Endothelial cell of umbilical vein (primary cell): Measurements from ENCODE around the gene VAPB. TPM values are rescaled to one million over a fixed set of nuclear protein-coding genes. Genes with fewer than 3 reads are reported as not detected.

ENCODE experiments used
- BruUV-seq: library from RNA; stranded (reverse); fragments of 400-500 nt; replicated peaks from 2 replicates; lab custom pipeline; 2021; lab: Mats Ljungman, UMichigan
- CTCF ChIA-PET: fragments of 300-600, 350-600 bp; sonication (Branson Sonifier 250); formaldehyde crosslinking; loops from one replicate; lab custom pipeline; 2021; ENCODE audit warnings: antibody characterized with exemption, inconsistent platforms; lab: Charles Lee
- POLR2A ChIA-PET: fragments of 300-600, 350-600 bp; sonication (Branson Sonifier 250); formaldehyde crosslinking; loops from one replicate; lab custom pipeline; 2021; ENCODE audit warnings: antibody characterized with exemption, inconsistent platforms; lab: Charles Lee
- DNase-seq: peaks from one replicate; pipeline ENCODE4 v3.0.0-alpha.2; 2011; ENCODE audit warnings: low read depth, low spot score
- FAIRE-seq: peaks from 2 replicates; lab custom pipeline; 2011; peaks lifted over from hg19 to GRCh38; lab: Jason Lieb, UNC
- H2AFZ ChIP-seq: 2 replicates; pipeline ENCODE4 v1.6.0; 2012; ENCODE audit warnings: low read depth, low read length, control low read depth, inconsistent platforms
- H3K27ac ChIP-seq: 2 replicates; pipeline ENCODE4 v1.5.1; 2011; ENCODE audit warnings: low read depth, mild to moderate bottlenecking, control low read depth, low read length, moderate library complexity; ENCODE audit not compliant: insufficient read depth
- H3K27me3 ChIP-seq, 2 experiments: 2 replicates each; pipeline versions ENCODE4 v1.6.0 to v1.6.1; 2011; ENCODE audit warnings: low read length in 2 of 2, mixed read lengths in 1 of 2; ENCODE audit not compliant: control insufficient read depth in 2 of 2, insufficient read depth in 2 of 2
- H3K36me3 ChIP-seq, 2 experiments: 2 replicates in 1 of 2; 3 replicates in 1 of 2; pipeline ENCODE4 v1.5.1; 2011; ENCODE audit warnings: low read length in 2 of 2, mild to moderate bottlenecking in 1 of 2, moderate library complexity in 1 of 2; ENCODE audit not compliant: control insufficient read depth in 2 of 2, insufficient read depth in 2 of 2; ENCODE audit errors: extremely low read depth in 1 of 2
- H3K4me1 ChIP-seq: 3 replicates; pipeline ENCODE4 v1.5.1; 2011; ENCODE audit warnings: mild to moderate bottlenecking, low read length; ENCODE audit not compliant: control insufficient read depth, insufficient read depth; ENCODE audit errors: extremely low read depth
- H3K4me2 ChIP-seq: 2 replicates; pipeline ENCODE4 v1.6.1; 2011; ENCODE audit warnings: low read length, control low read depth, mixed read lengths; ENCODE audit not compliant: insufficient read depth
- H3K4me3 ChIP-seq, 3 experiments: fragments of 200-600 bp in 1 of 3; sonication (generic), shearing (Covaris generic) in 1 of 3; replicated peaks in 1 of 3; 2 replicates each; pipeline ENCODE4 v1.5.1; 2011 to 2016; ENCODE audit warnings: control low read depth in 3 of 3, low read length in 3 of 3, mild to moderate bottlenecking in 2 of 3, inconsistent platforms in 1 of 3, low read depth in 1 of 3, moderate library complexity in 1 of 3; ENCODE audit not compliant: insufficient read depth in 1 of 3
- H3K79me2 ChIP-seq: 2 replicates; pipeline ENCODE4 v1.6.0; 2012; ENCODE audit warnings: low read length, inconsistent platforms; ENCODE audit not compliant: control insufficient read depth, insufficient read depth
- H3K9ac ChIP-seq: replicated peaks from 2 replicates; pipeline ENCODE3; 2011; ENCODE audit warnings: low read length, control low read depth; ENCODE audit not compliant: insufficient read depth; ENCODE audit errors: extremely low read depth
- H3K9me1 ChIP-seq: replicated peaks from 3 replicates; pipeline ENCODE4 v1.6.0; 2011; ENCODE audit warnings: mild to moderate bottlenecking, low read length; ENCODE audit not compliant: control insufficient read depth, insufficient read depth; ENCODE audit errors: extremely low read depth
- H3K9me3 ChIP-seq: replicated peaks from 2 replicates; pipeline ENCODE4 v1.5.1; 2012; ENCODE audit warnings: low read length, inconsistent platforms; ENCODE audit not compliant: control insufficient read depth, insufficient read depth
- H4K20me1 ChIP-seq: replicated peaks from 2 replicates; pipeline ENCODE3; 2011; ENCODE audit warnings: mild to moderate bottlenecking, low read length; ENCODE audit not compliant: control insufficient read depth, insufficient read depth; ENCODE audit errors: extremely low read depth
- CTCF ChIP-seq, 2 donors: IDR thresholded peaks; 1 replicate in 1 of 2; 2 replicates in 1 of 2; pipeline ENCODE4 v1.5.1; 2011; ENCODE audit warnings: low read length in 2 of 2, mild to moderate bottlenecking in 2 of 2, moderate library complexity in 2 of 2, control low read depth in 1 of 2, inconsistent platforms in 1 of 2, low read depth in 1 of 2; ENCODE audit not compliant: insufficient read depth in 1 of 2; ENCODE audit errors: extremely low read depth in 1 of 2
- EZH2 ChIP-seq: IDR thresholded peaks from 2 replicates; pipeline ENCODE4 v1.6.1; 2012; ENCODE audit warnings: borderline replicate concordance, low read depth, mild to moderate bottlenecking, moderate library complexity, low read length, inconsistent platforms; ENCODE audit not compliant: severe bottlenecking
- FOS ChIP-seq: IDR thresholded peaks from 2 replicates; pipeline ENCODE4 v1.6.1; 2011; ENCODE audit warnings: mild to moderate bottlenecking, low read length, moderate library complexity, borderline replicate concordance; ENCODE audit not compliant: insufficient read depth
- GATA2 ChIP-seq: IDR thresholded peaks from 2 replicates; pipeline ENCODE4 v1.7.0; 2011; ENCODE audit warnings: low read depth, mild to moderate bottlenecking, moderate library complexity, mixed read lengths, low read length; ENCODE audit not compliant: insufficient read length, insufficient read depth
- JUN ChIP-seq: IDR thresholded peaks from 2 replicates; pipeline ENCODE4 v1.6.1; 2011; ENCODE audit warnings: borderline replicate concordance, low read depth; ENCODE audit not compliant: insufficient read length, insufficient read depth
- MYC ChIP-seq: IDR thresholded peaks from one replicate; pipeline ENCODE4 v1.6.1; 2011; ENCODE audit warnings: mild to moderate bottlenecking, low read depth, low read length
- POLR2AphosphoS5 ChIP-seq: IDR thresholded peaks from 2 replicates; pipeline ENCODE4 v1.6.1; 2012; ENCODE audit warnings: low read depth, mild to moderate bottlenecking, control low read depth, low read length, moderate library complexity; ENCODE audit not compliant: insufficient read depth
- dilution Hi-C: fragments of 300-500 bp; cut with MboI; formaldehyde crosslinking; loops from one replicate; pipeline ENCODE4 v1.15.0; 2019; ENCODE audit warnings: low sequenced_read_pairs; ENCODE audit not compliant: extremely low pct_ligation_motif_present
- intact Hi-C: fragments of 100-400 bp; cut with micrococcal nuclease; formaldehyde crosslinking; loops from one replicate; pipeline ENCODE4 v1.10.0; 2022
- polyA plus RNA-seq, 4 experiments: library from polyadenylated mRNA; depleted of rRNA in 3 of 4; stranded (reverse) in 3 of 4; unstranded in 1 of 4; fragments of >200 nt; gene quantifications; 2 replicates each; pipeline versions ENCODE4 v1.2.1 to v1.2.3, GENCODE V29; 2011 to 2012; ENCODE audit warnings: missing spikeins in 1 of 4
- total RNA-seq: library from RNA; stranded (reverse); gene quantifications from 2 replicates; pipeline ENCODE4 v1.2.3, GENCODE V29; 2021

Gene VAPB
- total and polyA plus RNA-seq, 2 donors (not counting 3 experiments of a cell fraction or from before 2014, with no cell fraction given) = 17.9 to 48.9 TPM

- Histone ChIP-seq H4K20me1 (peaks cover 12% of the 10 kb centered on the region), H3K27ac (no peak overlapping the region), H3K9me3 (no peaks in the 10 kb centered on the region), H3K36me3 (peaks cover 2 to 3% of the 10 kb centered on the region in 2 experiments), H2AFZ (no peak overlapping the region), H3K27me3 (no peaks in the 10 kb centered on the region), H3K9ac (no peak overlapping the region), H3K79me2 (peaks cover 63% of the 10 kb centered on the region), H3K4me1 (peaks cover 14% of the 10 kb centered on the region), H3K4me3 (peak overlapping the region in 1 of 3 experiments; percentile 81), H3K9me1 (no peaks in the 10 kb centered on the region), H3K4me2 (peak overlapping the region; percentile 72)
- TSS peak; percentile 33 for BruUV-seq
- ChIA-PET CTCF (no interaction called here), POLR2A (no interaction called here)
- DNase-seq (no peak), FAIRE-seq (no peak)
- TF ChIP-seq MYC (no peak), POLR2AphosphoS5 (no peak), EZH2 (no peak), CTCF (IDR thresholded peaks at IDR 0.05; ENCODE audit: extremely low read depth in 1 of 2, insufficient read depth in 1 of 2, low read depth in 1 of 2, low read length in 2 of 2) (no peak), FOS (no peak), JUN (no peak), GATA2 (no peak)
- dilution Hi-C loops = no loop called here
- intact Hi-C loops = no loop called here
These were observed 1.6 kb downstream of the VAPB start for GRCh38 chr20:58390659-58391035.
